ENCODE measurements around the gene VENTX. TPM values are rescaled to one million over a fixed set of nuclear protein-coding genes. Genes with fewer than 3 reads are reported as not detected.

Gene VENTX
- total RNA-seq, 1 experiment from 2014 or later = not detected

- no peak for TF ChIP-seq TCF7L2 (IDR thresholded peaks at IDR 0.05; ENCODE audit: borderline replicate concordance, extremely low read depth, insufficient read depth, insufficient read length)
Measured at GRCh38 chr10:133237588-133238465, at the start of gene VENTX (continued).

GRCh38 chr10:133187906-133188681 is 49.6 kb upstream of the VENTX start:
- ChIA-PET POLR2A (no interaction called here), RAD21 (ENCODE audit: low non-redundant PET in 1 of 2, low total read pairs in 2 of 2, uncharacterized antibody in 2 of 2, unreplicated experiment in 2 of 2) (no interaction called here), CTCF (no interaction called here)
- no peak overlapping the region for H3K9ac ChIP-seq (ENCODE audit: low read length)
- no peak for ATAC-seq
- no peaks in the 10 kb centered on the region for H4K20me1 ChIP-seq (ENCODE audit: insufficient read depth)
- H3K9me2 ChIP-seq (ENCODE audit: insufficient read depth) = no peaks in the 10 kb centered on the region
- TF ChIP-seq FOSL1 (IDR thresholded peaks at IDR 0.05; ENCODE audit: low read depth) = no peak
- TF ChIP-seq, protein P1, sequence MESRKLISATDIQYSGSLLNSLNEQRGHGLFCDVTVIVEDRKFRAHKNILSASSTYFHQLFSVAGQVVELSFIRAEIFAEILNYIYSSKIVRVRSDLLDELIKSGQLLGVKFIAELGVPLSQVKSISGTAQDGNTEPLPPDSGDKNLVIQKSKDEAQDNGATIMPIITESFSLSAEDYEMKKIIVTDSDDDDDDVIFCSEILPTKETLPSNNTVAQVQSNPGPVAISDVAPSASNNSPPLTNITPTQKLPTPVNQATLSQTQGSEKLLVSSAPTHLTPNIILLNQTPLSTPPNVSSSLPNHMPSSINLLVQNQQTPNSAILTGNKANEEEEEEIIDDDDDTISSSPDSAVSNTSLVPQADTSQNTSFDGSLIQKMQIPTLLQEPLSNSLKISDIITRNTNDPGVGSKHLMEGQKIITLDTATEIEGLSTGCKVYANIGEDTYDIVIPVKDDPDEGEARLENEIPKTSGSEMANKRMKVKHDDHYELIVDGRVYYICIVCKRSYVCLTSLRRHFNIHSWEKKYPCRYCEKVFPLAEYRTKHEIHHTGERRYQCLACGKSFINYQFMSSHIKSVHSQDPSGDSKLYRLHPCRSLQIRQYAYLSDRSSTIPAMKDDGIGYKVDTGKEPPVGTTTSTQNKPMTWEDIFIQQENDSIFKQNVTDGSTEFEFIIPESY (IDR thresholded peaks at IDR 0.05; ENCODE audit: extremely low read depth, insufficient replicate concordance, low read length) = no peak
- no peak for TF ChIP-seq MAX (IDR thresholded peaks at IDR 0.05)
- TF ChIP-seq, protein P2, sequence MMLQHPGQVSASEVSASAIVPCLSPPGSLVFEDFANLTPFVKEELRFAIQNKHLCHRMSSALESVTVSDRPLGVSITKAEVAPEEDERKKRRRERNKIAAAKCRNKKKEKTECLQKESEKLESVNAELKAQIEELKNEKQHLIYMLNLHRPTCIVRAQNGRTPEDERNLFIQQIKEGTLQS (IDR thresholded peaks at IDR 0.05) = no peak
- no peak for TF ChIP-seq POLR2A (IDR thresholded peaks at IDR 0.05; ENCODE audit: borderline replicate concordance, extremely low read depth, insufficient read depth, insufficient read length)
- TF ChIP-seq SRF (IDR thresholded peaks at IDR 0.05; ENCODE audit: low read depth) = no peak
- TF ChIP-seq ZNF274 (IDR thresholded peaks at IDR 0.05; ENCODE audit: low read depth, low read length) = no peak
- no peak for TF ChIP-seq POLR2AphosphoS5 (IDR thresholded peaks at IDR 0.05; ENCODE audit: low read depth, low read length)
- TF ChIP-seq YY1 (IDR thresholded peaks at IDR 0.05; ENCODE audit: extremely low read depth, insufficient replicate concordance, low read depth, low read length) = no peak
- TF ChIP-seq EGR1 (IDR thresholded peaks at IDR 0.05; ENCODE audit: low read depth) = no peak
- no peak for TF ChIP-seq ZFX (IDR thresholded peaks at IDR 0.05)
- TF ChIP-seq, protein P3, sequence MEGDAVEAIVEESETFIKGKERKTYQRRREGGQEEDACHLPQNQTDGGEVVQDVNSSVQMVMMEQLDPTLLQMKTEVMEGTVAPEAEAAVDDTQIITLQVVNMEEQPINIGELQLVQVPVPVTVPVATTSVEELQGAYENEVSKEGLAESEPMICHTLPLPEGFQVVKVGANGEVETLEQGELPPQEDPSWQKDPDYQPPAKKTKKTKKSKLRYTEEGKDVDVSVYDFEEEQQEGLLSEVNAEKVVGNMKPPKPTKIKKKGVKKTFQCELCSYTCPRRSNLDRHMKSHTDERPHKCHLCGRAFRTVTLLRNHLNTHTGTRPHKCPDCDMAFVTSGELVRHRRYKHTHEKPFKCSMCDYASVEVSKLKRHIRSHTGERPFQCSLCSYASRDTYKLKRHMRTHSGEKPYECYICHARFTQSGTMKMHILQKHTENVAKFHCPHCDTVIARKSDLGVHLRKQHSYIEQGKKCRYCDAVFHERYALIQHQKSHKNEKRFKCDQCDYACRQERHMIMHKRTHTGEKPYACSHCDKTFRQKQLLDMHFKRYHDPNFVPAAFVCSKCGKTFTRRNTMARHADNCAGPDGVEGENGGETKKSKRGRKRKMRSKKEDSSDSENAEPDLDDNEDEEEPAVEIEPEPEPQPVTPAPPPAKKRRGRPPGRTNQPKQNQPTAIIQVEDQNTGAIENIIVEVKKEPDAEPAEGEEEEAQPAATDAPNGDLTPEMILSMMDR (IDR thresholded peaks at IDR 0.05 in 2 of 3, conservative IDR thresholded peaks at IDR 0.05 in 1 of 3; ENCODE audit: borderline replicate concordance in 1 of 3, insufficient read depth in 1 of 3, low read depth in 2 of 3, low read length in 2 of 3) = no peak
- no peak for TF ChIP-seq RAD21 (IDR thresholded peaks at IDR 0.05; ENCODE audit: low read depth)
- TF ChIP-seq TCF7L2 (IDR thresholded peaks at IDR 0.05; ENCODE audit: borderline replicate concordance, extremely low read depth, insufficient read depth, insufficient read length) = no peak
- no peak overlapping the region for H2AFZ ChIP-seq (ENCODE audit: low read depth, low read length, poor library complexity, severe bottlenecking)
- H3K36me3 ChIP-seq (ENCODE audit: control insufficient read depth in 1 of 2, insufficient read depth in 2 of 2, low read length in 2 of 2) = no peaks in the 10 kb centered on the region
- no peak overlapping the region for H3K27ac ChIP-seq (ENCODE audit: low read depth, low read length)
- H3K27me3 ChIP-seq (ENCODE audit: insufficient read depth, low read length) = no peaks in the 10 kb centered on the region
- H3K4me2 ChIP-seq (ENCODE audit: low read length) = no peak overlapping the region
- intact Hi-C loops (cut with micrococcal nuclease) = no loop called here
- no peaks in the 10 kb centered on the region for H3K9me3 ChIP-seq (ENCODE audit: control insufficient read depth in 1 of 2, insufficient read depth in 1 of 2, low read depth in 1 of 2, low read length in 2 of 2)
- H3K79me2 ChIP-seq (ENCODE audit: insufficient read depth, low read length) = no peaks in the 10 kb centered on the region
- BruUV-seq (replicated peaks) = no TSS peak
- no peak overlapping the region for H3K4me3 ChIP-seq (replicated peaks in 1 of 2; ENCODE audit: low read depth in 1 of 2, low read length in 2 of 2)
- H3K4me1 ChIP-seq (ENCODE audit: control insufficient read depth in 1 of 2, insufficient read depth in 2 of 2, low read length in 2 of 2) = no peaks in the 10 kb centered on the region
- no peak for DNase-seq (ENCODE audit: low read depth, low spot score)

Measured in HCT116 (cell line).